ENCODE data around the gene NPPC. TPM values are rescaled to one million over a fixed set of nuclear protein-coding genes. Genes with fewer than 3 reads are reported as not detected.
"Not testable (repeated sequence)": the region's sequence is repeated elsewhere in the genome, so short reads cannot be mapped to it uniquely, and the experiment has no call there.

Gene NPPC
- total and polyA plus RNA-seq, 9 donors = 1.5 to 17.3 (median 4.7) TPM

DNA sequence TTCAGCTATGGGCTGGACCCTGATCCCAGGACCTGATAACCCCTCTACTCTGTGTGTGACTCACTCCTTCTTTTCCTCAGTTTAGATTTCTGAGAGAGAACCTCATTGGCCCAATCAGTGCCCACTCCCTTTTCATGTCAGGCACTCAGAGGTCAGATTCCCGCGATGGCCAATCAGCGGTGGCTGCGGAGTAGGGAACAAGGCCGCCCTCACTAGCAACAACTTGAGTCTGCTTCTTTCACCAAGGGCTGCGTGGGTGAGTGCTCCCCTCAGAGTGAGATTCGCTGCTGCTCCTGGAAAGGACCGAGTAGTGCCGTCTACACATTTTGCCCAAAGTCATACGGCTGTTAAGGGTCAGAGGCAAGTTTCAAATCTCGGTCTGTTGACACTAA is 34.7 kb downstream of the NPPC start:
- Histone ChIP-seq H3K9me3 (replicated peaks; ENCODE audit: control insufficient read depth, low read depth, low read length) (no peaks in the 10 kb centered on the region), H3K4me3 (ENCODE audit: low read length) (no peak overlapping the region), H3K27ac (ENCODE audit: low read length) (no peak overlapping the region), H3K27me3 (ENCODE audit: control insufficient read depth, insufficient read depth, low read length) (peaks cover 3% of the 10 kb centered on the region), H3K36me3 (ENCODE audit: control insufficient read depth, insufficient read depth, low read length) (no peaks in the 10 kb centered on the region), H3K4me1 (ENCODE audit: control insufficient read depth, insufficient read depth, low read length) (no peaks in the 10 kb centered on the region)
- 82% methylated on average over 6 of the region's 11 CpGs for WGBS (ENCODE audit: insufficient coverage)
- DNase-seq = no peak

DNA sequence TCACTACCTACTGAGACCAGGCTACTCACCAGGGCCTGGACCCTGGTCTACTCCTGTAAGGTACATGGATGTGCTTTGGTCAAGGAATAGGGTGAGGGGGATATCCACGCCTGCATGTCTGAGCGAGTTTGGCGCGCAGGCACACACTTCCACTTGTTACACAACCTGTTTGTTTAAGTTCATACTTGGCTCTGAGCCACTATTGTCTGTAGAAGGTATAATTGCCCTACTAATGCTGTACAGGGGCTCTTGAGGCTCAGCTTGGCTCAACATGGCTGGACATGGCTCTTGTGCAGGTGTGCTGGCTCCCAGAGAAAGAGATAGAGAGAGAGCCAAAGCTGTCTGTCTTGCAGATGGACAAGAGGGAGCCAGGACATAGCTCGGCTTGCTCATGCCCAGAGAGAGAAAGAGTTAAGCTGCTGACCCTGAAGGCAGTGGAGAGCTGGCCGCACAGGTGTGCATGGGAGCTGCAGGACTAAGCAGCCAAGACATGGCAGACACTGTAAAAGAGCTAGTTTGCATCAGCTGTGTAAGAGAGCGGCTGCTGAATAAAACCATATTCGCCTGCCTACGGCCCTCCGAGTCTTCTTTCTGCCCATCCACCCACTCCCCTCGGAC is 35.2 kb downstream of the NPPC start:
- H3K4me3 ChIP-seq (ENCODE audit: low read length) = no peak overlapping the region
- no peaks in the 10 kb centered on the region for H3K9me3 ChIP-seq (replicated peaks; ENCODE audit: control insufficient read depth, low read depth, low read length)
- no peaks in the 10 kb centered on the region for H3K4me1 ChIP-seq (ENCODE audit: control insufficient read depth, insufficient read depth, low read length)
- H3K27me3 ChIP-seq (ENCODE audit: control insufficient read depth, insufficient read depth, low read length) = peaks cover 6% of the 10 kb centered on the region
- 56% methylated on average over 7 of the region's 11 CpGs for WGBS (ENCODE audit: insufficient coverage)
- no peak for DNase-seq
- H3K27ac ChIP-seq (ENCODE audit: low read length) = no peak overlapping the region
- no peaks in the 10 kb centered on the region for H3K36me3 ChIP-seq (ENCODE audit: control insufficient read depth, insufficient read depth, low read length)

DNA sequence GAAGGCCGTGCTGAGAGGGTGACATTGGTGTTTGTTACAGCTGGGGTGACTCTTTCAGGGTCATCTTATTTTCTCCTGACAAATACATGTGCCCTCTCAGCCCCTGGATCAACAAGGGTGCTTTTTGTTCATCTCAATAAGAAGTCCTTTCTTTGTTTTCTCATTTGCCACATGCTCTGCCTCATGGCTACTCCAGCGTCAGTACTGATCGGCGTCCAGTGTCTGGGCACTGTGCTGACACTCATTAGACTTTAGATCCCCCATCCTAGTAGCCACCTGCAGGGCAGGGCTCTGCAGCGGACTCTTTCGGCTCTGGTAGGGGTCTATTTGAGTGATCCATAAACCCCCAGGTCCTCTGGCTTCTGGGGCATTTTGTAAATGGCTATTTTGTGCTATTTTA is 38.4 kb downstream of the NPPC start:
- H3K4me1 ChIP-seq (ENCODE audit: control insufficient read depth, insufficient read depth, low read length) = peaks cover 4% of the 10 kb centered on the region
- no peak for DNase-seq
- no peak overlapping the region for H3K27ac ChIP-seq (ENCODE audit: low read length)
- WGBS (ENCODE audit: insufficient coverage) = no CpG with 5 or more reads among the region's 6 CpGs
- H3K27me3 ChIP-seq (ENCODE audit: control insufficient read depth, insufficient read depth, low read length) = peaks cover 12% of the 10 kb centered on the region
- H3K4me3 ChIP-seq (ENCODE audit: low read length) = no peak overlapping the region
- no peaks in the 10 kb centered on the region for H3K36me3 ChIP-seq (ENCODE audit: control insufficient read depth, insufficient read depth, low read length)
- H3K9me3 ChIP-seq (replicated peaks; ENCODE audit: control insufficient read depth, low read depth, low read length) = no peaks in the 10 kb centered on the region

DNA sequence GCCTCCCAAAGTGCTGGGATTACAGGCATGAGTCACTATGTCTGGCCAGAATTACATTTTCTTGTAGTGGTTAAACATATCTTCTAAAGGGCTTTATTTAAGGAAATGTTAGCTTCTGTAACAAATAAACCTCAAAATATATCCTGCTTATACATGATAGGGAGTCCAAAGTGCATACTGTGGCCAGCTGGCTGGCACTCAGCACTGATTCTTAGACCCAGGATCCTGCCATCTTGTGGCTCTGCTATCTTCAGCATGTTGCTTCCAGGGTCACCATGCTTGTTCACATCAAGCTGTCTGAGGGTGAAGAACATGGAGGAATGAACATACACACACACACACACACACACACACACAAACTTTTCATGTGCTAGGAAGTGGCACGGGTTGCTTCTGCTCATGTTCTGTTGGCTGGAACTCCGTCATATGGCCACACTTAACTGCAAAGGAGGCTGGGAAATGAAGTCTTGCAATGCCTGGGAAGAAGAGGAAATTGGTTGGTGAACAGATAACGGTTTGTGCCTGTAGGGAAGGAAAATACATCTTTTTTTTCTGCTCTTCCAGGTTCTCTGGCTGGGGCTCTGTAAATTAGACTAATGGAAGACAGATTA is 40.0 kb downstream of the NPPC start:
- peaks cover 4% of the 10 kb centered on the region for H3K4me1 ChIP-seq (ENCODE audit: control insufficient read depth, insufficient read depth, low read length)
- no peak overlapping the region for H3K4me3 ChIP-seq (ENCODE audit: low read length)
- no peak overlapping the region for H3K27ac ChIP-seq (ENCODE audit: low read length)
- WGBS (ENCODE audit: insufficient coverage) = 50% methylated on average over 1 of the region's 3 CpGs
- H3K36me3 ChIP-seq (ENCODE audit: control insufficient read depth, insufficient read depth, low read length) = no peaks in the 10 kb centered on the region
- no peaks in the 10 kb centered on the region for H3K9me3 ChIP-seq (replicated peaks; ENCODE audit: control insufficient read depth, low read depth, low read length)
- DNase-seq = no peak
- peaks cover 18% of the 10 kb centered on the region for H3K27me3 ChIP-seq (ENCODE audit: control insufficient read depth, insufficient read depth, low read length)

DNA sequence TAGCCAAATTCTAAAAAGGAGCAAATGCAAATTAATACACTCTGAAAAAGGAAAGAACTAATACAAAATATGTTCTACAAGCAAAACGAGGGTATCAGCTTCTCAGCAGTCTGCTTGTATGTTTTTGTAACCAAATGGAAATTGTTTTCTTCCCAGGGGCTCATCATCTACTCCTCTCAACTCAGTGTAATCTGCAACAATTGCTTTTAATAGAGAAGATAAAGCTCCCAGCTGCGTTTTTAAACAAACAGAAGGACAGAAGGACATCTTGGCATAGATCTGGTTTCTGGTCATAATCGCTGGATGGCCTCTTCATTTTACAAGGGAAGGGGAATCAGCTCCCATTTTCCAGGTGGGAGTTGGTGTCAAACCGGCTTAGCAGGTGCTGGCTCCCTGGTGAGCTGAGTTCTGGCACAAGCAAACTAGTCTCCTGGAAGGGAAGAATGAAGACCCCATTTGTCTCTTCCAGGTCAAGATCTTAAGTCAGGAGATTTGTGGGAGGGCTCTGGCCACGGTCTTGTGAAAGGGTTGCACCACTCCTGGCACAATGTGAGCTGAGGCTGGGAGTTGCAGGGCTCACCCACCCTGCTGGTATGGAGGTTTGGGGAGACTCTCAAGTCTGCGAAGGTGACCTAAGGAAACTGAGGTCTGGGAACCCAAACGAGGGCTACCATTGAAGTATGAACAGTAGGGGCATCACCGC is 41.6 kb downstream of the NPPC start:
- H3K36me3 ChIP-seq (ENCODE audit: control insufficient read depth, insufficient read depth, low read length) = no peaks in the 10 kb centered on the region
- no peak overlapping the region for H3K27ac ChIP-seq (ENCODE audit: low read length)
- peaks cover 18% of the 10 kb centered on the region for H3K27me3 ChIP-seq (ENCODE audit: control insufficient read depth, insufficient read depth, low read length)
- peaks cover 4% of the 10 kb centered on the region for H3K4me1 ChIP-seq (ENCODE audit: control insufficient read depth, insufficient read depth, low read length)
- no peak for DNase-seq
- H3K9me3 ChIP-seq (replicated peaks; ENCODE audit: control insufficient read depth, low read depth, low read length) = no peaks in the 10 kb centered on the region
- no peak overlapping the region for H3K4me3 ChIP-seq (ENCODE audit: low read length)
- WGBS (ENCODE audit: insufficient coverage) = 65% methylated on average over 7 of the region's 8 CpGs

DNA sequence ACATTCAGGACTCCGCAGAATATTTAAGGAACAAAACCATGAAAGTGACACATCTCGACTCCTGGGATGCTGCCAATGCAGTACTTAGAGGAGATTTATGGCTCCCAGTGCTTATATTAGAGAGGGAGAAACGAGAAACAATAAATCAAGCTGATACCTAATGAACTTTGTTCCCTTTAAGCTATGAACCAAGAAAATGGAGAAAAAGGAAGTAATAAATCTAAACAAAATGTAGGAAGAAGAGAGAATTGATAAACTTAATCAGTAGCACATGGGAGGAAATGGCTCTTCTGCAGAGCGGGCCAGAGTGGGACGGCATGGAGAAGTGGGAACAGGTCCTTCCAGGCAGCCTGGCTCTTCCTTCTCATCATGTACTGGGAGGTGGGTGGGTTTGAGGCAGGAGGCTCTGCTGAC is 42.7 kb downstream of the NPPC start:
- peak; percentile 44 for DNase-seq
- H3K27me3 ChIP-seq (ENCODE audit: control insufficient read depth, insufficient read depth, low read length) = peaks cover 18% of the 10 kb centered on the region
- 0% methylated on average over 2 of the region's 5 CpGs for WGBS (ENCODE audit: insufficient coverage)

DNA sequence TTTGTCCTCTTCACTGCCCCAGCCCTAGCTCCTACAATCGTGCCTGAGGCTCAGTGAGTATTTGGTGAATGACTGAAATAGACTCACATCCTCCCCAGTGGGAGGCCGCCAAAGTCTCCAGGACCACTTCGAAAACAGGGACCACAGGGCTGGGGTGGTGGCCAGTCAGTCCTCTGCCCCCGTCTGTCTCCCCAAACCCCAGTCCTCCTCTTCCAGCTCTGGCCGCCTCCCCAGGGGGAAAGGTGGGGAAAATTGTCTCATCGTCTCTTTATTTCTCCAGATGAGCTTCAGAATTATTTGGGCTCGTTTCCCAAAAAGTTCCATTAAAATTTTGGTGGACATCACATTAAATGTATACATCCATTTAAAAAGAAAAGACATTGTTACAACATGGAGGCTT is 43.5 kb downstream of the NPPC start:
- H3K36me3 ChIP-seq (ENCODE audit: control insufficient read depth, insufficient read depth, low read length) = no peaks in the 10 kb centered on the region
- H3K4me1 ChIP-seq (ENCODE audit: control insufficient read depth, insufficient read depth, low read length) = peaks cover 4% of the 10 kb centered on the region
- H3K4me3 ChIP-seq (ENCODE audit: low read length) = no peak overlapping the region
- no CpG with 5 or more reads among the region's 7 CpGs for WGBS (ENCODE audit: insufficient coverage)
- peaks cover 17% of the 10 kb centered on the region for H3K27me3 ChIP-seq (ENCODE audit: control insufficient read depth, insufficient read depth, low read length)
- H3K9me3 ChIP-seq (replicated peaks; ENCODE audit: control insufficient read depth, low read depth, low read length) = no peaks in the 10 kb centered on the region
- H3K27ac ChIP-seq (ENCODE audit: low read length) = no peak overlapping the region
- no peak for DNase-seq

More for the DNA sequence above, 42.7 kb downstream of the NPPC start:
- peaks cover 4% of the 10 kb centered on the region for H3K4me1 ChIP-seq (ENCODE audit: control insufficient read depth, insufficient read depth, low read length)
- no peak overlapping the region for H3K27ac ChIP-seq (ENCODE audit: low read length)
- H3K36me3 ChIP-seq (ENCODE audit: control insufficient read depth, insufficient read depth, low read length) = no peaks in the 10 kb centered on the region
- no peak overlapping the region for H3K4me3 ChIP-seq (ENCODE audit: low read length)
- H3K9me3 ChIP-seq (replicated peaks; ENCODE audit: control insufficient read depth, low read depth, low read length) = no peaks in the 10 kb centered on the region

DNA sequence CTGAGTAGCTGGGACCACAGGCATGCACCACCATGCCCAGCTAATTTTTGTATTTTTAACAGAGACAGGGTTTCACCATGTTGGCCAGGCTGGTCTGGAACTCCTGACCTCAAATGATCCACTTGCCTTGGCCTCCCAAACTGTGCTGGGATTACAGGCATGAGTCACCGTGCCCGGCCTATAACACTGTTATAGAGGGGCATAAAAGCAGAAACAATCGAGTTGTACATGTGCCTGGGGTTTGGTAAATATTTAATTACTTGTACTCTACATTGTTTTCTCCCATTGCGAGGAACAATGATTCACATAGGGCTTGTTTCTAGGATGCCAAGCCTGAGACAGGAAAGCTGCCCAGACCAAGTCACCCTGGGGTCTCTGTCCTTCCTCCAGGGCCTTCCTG is 45.8 kb downstream of the NPPC start:
- peaks cover 16% of the 10 kb centered on the region for H3K27me3 ChIP-seq (ENCODE audit: control insufficient read depth, insufficient read depth, low read length)

DNA sequence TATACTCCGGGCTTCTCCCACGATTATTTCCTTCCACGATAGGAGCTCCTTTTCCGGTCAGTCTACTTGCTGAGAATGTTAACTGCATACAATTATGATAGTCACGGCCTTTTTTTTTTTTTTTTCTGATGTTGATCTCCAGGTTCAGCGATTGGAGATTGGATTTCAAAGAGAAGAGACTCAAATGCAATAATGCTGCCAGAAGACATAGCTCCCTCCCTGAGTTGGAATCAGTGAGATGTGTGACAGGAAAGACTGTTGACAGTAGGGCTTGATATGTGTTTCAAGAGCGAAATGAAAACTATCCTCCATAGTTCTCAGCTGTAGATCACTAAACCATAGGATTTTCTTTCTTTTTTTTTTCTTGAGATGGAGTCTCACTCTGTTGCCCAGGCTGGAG is 47.0 kb downstream of the NPPC start:
- Histone ChIP-seq H3K27me3 (ENCODE audit: control insufficient read depth, insufficient read depth, low read length) (peaks cover 14% of the 10 kb centered on the region), H3K4me3 (ENCODE audit: low read length) (no peak overlapping the region), H3K4me1 (ENCODE audit: control insufficient read depth, insufficient read depth, low read length) (peaks cover 4% of the 10 kb centered on the region), H3K27ac (ENCODE audit: low read length) (no peak overlapping the region), H3K36me3 (ENCODE audit: control insufficient read depth, insufficient read depth, low read length) (no peaks in the 10 kb centered on the region), H3K9me3 (replicated peaks; ENCODE audit: control insufficient read depth, low read depth, low read length) (no peaks in the 10 kb centered on the region)
- no CpG with 5 or more reads among the region's 7 CpGs for WGBS (ENCODE audit: insufficient coverage)
- no peak for DNase-seq

More for the DNA sequence above, 45.8 kb downstream of the NPPC start:
- H3K9me3 ChIP-seq (replicated peaks; ENCODE audit: control insufficient read depth, low read depth, low read length); H3K4me3 ChIP-seq (ENCODE audit: low read length); DNase-seq; H3K27ac ChIP-seq (ENCODE audit: low read length); H3K4me1 ChIP-seq (ENCODE audit: control insufficient read depth, insufficient read depth, low read length); H3K36me3 ChIP-seq (ENCODE audit: control insufficient read depth, insufficient read depth, low read length): not testable (repeated sequence)
- WGBS (ENCODE audit: insufficient coverage) = 67% methylated on average over 1 of the region's 4 CpGs

DNA sequence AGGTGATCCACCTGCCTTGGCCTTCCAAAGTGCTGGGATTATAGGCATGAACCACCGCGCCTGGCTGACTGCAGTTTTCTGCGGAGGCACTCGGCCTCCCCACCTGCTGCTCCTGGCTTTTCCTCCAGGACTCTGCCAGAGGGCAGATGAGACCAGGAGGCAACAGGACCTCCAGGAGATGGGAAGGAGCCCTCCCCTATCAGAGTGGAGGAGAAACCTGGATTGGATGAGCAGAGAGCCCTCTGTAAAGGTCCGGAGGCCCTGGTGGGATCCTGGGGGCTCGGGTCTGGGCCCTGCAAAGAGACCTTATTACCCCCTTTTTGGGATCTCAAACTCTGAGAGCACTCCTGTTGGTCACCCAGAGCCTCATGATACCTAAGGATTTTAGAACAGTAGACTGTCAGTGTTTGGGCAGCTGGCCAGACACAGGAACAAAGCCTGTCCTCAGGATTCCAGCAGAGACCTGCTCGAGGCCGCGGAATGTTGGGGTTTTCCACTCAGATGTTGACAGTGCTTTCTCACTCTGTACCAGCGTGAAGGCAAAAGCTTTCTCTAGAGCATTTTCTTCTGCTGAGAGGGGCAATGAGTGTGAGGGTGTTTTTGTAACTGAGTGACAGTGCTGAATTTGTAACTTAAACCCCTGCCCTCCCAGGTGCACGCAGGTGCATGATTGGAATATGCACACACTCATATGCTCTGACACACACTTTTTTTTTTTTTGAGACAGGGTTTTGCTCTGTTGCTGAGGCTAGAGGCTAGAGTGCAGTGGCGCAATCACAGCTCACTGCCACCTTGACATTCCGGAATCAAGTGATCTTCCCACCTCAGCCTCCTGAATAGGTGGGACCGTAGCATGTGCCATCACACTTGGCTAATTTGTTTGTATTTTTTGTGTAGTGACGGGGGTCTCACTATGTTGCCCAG is 48.4 kb downstream of the NPPC start:
- no peaks in the 10 kb centered on the region for H3K9me3 ChIP-seq (replicated peaks; ENCODE audit: control insufficient read depth, low read depth, low read length)
- no peak overlapping the region for H3K27ac ChIP-seq (ENCODE audit: low read length)
- WGBS (ENCODE audit: insufficient coverage) = 77% methylated on average over 8 of the region's 15 CpGs
- H3K4me3 ChIP-seq (ENCODE audit: low read length) = no peak overlapping the region
- no peaks in the 10 kb centered on the region for H3K4me1 ChIP-seq (ENCODE audit: control insufficient read depth, insufficient read depth, low read length)
- no peak for DNase-seq
- H3K36me3 ChIP-seq (ENCODE audit: control insufficient read depth, insufficient read depth, low read length) = no peaks in the 10 kb centered on the region
- peaks cover 10% of the 10 kb centered on the region for H3K27me3 ChIP-seq (ENCODE audit: control insufficient read depth, insufficient read depth, low read length)

All from muscle of leg (tissue), 11 donors.